Epithelial cell of esophagus (primary cell): Measurements from ENCODE around the gene DTNA.

ENCODE experiments used
- DNase-seq: peaks from one replicate; pipeline ENCODE4 v3.0.0; 2010; ENCODE audit warnings: low read depth
- H3K4me3 ChIP-seq: 2 replicates; pipeline ENCODE4 v1.5.1; 2011; ENCODE audit warnings: mild to moderate bottlenecking, low read length, control low read depth
- TF ChIP-seq, protein P1 (sequence below): IDR thresholded peaks from 2 replicates; pipeline ENCODE4 v1.5.1; 2011; ENCODE audit warnings: low read depth, mild to moderate bottlenecking, low read length, control low read depth, inconsistent platforms; ENCODE audit not compliant: insufficient read depth; ENCODE audit errors: missing control alignments

Gene DTNA

DNA sequence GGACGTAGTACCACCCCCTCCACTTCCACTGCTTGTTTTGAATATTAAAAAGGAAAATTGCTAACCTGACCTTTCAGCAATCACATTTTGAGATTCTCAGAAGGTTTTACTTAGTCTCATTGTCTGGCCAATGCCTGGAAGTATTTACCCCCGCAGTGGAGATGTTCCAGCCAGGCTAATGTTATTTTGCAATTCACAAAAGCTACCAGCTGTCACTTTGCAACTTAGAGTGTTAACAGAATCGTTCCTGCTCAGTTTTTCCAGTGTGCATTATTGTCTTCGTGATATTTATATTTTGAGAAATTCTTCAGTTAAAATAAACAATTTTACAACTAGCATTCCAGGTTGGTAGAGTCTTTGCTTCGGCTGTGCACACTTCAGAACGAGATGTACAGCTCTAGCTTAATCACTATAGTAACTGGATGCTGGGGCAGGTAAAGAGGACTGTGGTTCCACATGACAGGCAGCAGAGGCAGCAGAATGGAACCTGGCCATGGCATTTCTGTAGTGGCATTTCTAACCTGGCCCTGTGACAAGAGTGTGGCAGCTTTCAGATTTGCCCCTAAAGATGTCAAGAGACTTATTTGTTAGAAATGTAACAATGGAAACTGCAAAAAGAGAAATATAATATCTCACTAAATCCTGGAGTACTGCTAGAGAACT lies 85.1 kb downstream of the DTNA start:
- TF ChIP-seq, protein P1, sequence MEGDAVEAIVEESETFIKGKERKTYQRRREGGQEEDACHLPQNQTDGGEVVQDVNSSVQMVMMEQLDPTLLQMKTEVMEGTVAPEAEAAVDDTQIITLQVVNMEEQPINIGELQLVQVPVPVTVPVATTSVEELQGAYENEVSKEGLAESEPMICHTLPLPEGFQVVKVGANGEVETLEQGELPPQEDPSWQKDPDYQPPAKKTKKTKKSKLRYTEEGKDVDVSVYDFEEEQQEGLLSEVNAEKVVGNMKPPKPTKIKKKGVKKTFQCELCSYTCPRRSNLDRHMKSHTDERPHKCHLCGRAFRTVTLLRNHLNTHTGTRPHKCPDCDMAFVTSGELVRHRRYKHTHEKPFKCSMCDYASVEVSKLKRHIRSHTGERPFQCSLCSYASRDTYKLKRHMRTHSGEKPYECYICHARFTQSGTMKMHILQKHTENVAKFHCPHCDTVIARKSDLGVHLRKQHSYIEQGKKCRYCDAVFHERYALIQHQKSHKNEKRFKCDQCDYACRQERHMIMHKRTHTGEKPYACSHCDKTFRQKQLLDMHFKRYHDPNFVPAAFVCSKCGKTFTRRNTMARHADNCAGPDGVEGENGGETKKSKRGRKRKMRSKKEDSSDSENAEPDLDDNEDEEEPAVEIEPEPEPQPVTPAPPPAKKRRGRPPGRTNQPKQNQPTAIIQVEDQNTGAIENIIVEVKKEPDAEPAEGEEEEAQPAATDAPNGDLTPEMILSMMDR: no peak
- H3K4me3 ChIP-seq: no peak overlapping the region
- no peak for DNase-seq

DNA sequence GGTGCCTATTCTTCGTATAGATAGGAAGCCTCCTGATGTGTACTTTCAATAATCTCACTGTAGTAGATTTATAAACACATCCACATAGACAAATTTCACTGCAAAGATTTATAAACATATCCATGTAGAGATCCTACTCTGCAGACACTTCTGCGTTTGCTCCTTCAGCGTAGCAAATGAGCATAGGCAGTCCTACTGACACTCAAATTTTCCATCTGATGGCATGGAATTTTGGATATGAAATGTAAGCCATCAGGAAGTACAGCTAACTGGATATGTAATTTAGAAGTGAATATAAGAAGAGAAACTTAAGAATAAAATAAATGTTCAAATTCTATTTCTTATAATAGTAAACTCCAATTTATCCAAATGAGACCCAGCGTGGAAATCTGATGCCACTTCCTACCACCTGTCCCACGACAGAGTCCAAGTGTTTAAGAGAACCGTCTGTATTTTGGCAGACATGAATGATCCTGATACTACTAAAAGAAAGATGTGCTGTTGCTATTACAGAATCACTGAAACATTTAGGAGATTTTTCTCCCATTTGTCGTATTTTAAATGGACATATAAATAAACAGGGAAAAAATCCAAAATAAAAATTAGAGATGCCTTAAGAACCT lies 86.0 kb downstream of the DTNA start:
- no peak for DNase-seq
- H3K4me3 ChIP-seq: no peak overlapping the region
- TF ChIP-seq, protein P1: no peak

DNA sequence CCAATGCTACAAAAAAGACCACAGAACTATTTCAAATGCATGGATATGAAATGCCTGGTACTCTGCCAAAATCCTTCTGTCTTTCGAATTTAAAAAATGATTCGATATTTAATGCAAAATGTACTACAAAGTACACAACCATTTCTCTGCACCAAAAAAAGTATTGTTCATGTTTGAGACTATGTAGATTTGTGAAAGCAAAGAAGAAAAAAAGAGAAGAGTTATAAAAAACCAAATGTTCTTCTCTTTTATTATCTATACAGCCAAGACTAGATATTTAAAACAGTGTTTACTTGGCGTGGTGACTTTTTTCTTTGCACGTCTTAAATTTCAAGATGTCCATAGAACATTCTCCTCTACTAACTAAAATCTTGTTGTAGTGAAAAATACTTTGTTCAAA lies 89.2 kb downstream of the DTNA start:
- no peak overlapping the region for H3K4me3 ChIP-seq
- DNase-seq: no peak
- TF ChIP-seq, protein P1: no peak

DNA sequence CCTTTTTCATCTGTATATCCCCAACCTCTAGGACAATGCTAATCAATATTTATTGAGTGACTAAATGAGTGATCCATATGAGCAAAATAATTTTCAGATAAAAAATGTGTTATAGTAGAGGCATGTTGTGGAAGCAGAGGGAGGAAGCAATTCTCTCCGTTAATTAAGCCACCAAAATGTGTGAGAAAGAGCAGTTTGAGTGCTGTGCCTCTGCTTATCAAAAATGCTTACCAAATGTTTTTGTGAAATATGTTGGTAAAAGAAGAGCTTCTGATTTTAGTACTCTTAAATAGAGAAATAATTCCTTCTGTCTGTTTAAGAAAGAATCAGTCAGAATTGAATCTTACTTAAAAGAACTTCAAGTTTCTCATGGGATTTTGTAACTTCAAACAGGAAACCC lies 90.3 kb downstream of the DTNA start:
- DNase-seq: no peak
- no peak overlapping the region for H3K4me3 ChIP-seq
- TF ChIP-seq, protein P1: no peak

DNA sequence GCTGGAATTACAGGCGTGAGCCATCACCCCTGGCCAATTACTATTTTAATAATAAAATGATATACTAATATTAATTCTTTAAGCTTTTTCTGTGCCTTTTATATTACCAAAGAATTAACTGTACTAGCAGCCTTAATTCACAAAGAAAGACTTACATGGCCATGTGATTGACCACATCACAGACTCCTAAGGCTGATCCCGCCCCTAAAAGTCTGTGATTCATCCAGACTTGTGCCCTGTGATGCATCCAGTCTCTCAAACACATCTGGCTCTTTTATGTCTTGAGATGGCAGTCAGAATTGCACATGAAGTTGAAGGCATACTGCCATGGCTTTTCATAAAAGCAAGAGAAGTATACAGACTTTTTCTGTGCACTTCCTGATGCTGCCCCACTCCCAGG lies 91.7 kb downstream of the DTNA start:
- TF ChIP-seq, protein P1: no peak
- no peak overlapping the region for H3K4me3 ChIP-seq
- peak; percentile 63 for DNase-seq

DNA sequence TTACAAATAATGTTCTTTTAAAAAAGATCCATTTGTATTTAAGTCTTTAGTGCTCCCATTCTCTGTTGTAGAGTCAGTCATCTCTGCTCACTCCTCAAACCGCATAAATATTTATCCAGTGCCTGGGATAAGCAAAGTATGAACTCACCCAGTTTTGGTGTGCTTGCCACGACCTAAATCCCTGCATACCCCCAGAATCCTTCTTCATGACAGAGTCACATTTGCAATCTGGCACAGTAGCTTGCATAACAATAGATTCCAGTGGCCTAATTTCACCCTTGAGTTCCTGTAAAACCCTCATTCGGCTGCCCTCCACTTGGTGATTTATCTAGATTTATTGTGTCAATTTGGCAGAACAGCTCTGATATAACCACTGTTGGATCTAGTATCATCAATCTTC lies 92.9 kb downstream of the DTNA start:
- DNase-seq: no peak
- H3K4me3 ChIP-seq: no peak overlapping the region
- TF ChIP-seq, protein P1: no peak

DNA sequence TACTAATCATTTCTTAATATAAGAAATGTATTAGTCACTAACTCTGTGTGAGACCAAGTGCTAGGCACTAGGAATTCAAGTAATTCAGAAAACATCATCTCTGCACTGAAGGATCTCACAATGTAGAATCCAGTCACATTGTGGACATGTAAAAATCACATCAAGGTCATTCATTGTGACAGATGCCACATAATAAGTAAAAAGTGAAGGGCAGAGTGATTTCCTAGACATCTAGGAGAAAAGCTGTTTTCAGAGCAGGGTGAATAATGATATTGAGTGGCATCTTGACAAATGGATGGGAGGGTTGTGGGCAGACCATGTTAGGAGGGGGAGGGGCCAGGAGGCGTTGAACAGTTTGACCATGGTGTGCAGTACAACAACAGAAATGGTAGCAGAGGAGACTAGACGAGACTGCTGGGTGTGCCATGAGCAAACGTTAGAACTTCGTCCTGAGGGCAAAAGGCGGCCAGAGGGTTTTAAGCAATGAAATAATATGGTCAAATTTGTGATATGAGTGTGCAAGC lies 93.8 kb downstream of the DTNA start:
- no peak overlapping the region for H3K4me3 ChIP-seq
- TF ChIP-seq, protein P1: no peak
- no peak for DNase-seq
